SJCRH30 (cell line): ENCODE data around the gene RETN. TPM values are rescaled to one million over a fixed set of nuclear protein-coding genes. Genes with fewer than 3 reads are reported as not detected.

Experiments used
- DNase-seq, 2 experiments: peaks; one replicate each; pipeline ENCODE4 v3.0.0-alpha.2; 2015 to 2020
- H3K27ac ChIP-seq: fragments of 250-450 bp; sonication (Bioruptor Pico); 2 replicates; pipeline ENCODE4 v1.5.1; 2020; ENCODE audit warnings: mild to moderate bottlenecking, moderate library complexity
- H3K27me3 ChIP-seq: fragments of 250-450 bp; sonication (Bioruptor Pico); 2 replicates; pipeline ENCODE4 v1.5.1; 2020; ENCODE audit warnings: mild to moderate bottlenecking, moderate library complexity
- H3K36me3 ChIP-seq: fragments of 250-450 bp; sonication (Bioruptor Pico); 2 replicates; pipeline ENCODE4 v1.5.1; 2020; ENCODE audit warnings: mild to moderate bottlenecking, moderate library complexity
- H3K4me1 ChIP-seq: fragments of 250-450 bp; sonication (Bioruptor Pico); 2 replicates; pipeline ENCODE4 v1.5.1; 2020; ENCODE audit warnings: mild to moderate bottlenecking, moderate library complexity
- H3K4me3 ChIP-seq: fragments of 250-450 bp; sonication (Bioruptor Pico); 2 replicates; pipeline ENCODE4 v1.5.1; 2020; ENCODE audit warnings: mild to moderate bottlenecking, moderate library complexity
- H3K9me3 ChIP-seq: fragments of 250-450 bp; sonication (Bioruptor Pico); replicated peaks from 2 replicates; pipeline ENCODE4 v1.5.1; 2020; ENCODE audit warnings: mild to moderate bottlenecking, moderate library complexity
- total RNA-seq: library from RNA; depleted of rRNA; stranded (reverse); fragments of >200 nt; shearing (Covaris generic); gene quantifications from 2 replicates; pipeline ENCODE4 v1.2.3, GENCODE V29; 2014

Gene RETN
- total RNA-seq, 1 experiment from 2014 or later = not detected

DNA sequence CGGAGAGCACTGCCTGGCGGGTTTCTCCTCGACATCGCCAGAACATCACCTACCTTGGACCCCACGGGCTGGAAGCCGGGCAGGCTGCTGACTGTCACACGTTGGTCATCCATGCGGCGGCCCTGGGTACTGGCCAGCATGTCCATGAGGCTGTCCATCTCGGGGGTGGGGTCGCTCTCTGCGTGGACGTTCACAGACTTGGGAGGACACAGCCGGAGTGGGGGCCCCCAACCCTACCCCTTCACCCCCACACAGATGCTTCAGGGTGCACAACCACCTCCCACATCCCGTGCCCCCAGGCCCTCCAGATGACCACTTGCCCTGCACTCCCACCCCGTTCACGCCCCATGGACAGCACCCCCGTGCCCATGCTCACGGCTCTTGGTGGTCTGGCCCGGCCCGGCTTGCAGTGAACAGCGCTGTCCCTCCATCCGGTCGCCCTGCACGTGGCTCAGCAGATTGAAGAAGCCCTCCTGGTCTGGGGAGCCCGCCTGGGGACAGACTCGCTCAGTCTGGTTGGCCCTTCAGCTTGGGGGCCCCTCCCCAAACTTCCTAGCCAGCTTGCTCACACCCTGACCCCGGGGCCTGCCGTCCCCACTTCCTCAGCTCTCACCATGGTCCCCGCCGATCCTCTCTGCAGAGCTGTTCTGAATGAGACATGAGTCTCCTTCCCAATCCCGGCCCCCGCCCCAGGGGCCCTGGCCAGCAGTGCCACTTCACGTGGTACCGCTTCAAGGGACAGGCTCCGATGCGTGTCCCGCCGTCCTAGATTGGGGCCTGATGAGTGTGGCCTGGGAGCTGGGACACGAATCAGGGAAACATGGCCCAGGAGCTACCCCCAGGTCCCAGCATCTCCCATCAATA is 36.3 kb upstream of the RETN start:
- no peak for DNase-seq
- H3K36me3 ChIP-seq = no peaks in the 10 kb centered on the region
- H3K9me3 ChIP-seq = no peaks in the 10 kb centered on the region
- no peak overlapping the region for H3K27ac ChIP-seq
- H3K4me1 ChIP-seq = no peaks in the 10 kb centered on the region
- H3K27me3 ChIP-seq = no peaks in the 10 kb centered on the region
- H3K4me3 ChIP-seq = no peak overlapping the region

DNA sequence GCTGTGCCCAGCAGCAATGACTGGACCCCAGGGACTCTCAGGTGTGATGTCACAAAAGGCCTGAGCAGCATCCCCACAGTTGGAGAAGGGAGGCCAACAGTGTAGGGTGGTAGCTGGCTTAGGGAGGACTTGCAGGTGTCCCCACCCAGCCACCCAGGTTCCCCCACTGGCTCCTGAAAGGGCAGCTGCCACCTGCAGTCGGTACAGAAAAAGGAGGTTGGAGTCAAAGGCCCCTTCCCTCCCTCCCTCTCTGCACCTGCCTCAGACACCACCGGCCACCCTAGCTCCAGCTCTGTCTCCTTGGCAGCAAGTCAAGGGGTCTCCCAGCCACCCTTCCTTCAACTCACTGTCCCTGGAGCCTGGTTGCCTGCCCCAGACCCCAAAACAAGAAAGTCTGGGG is 35.2 kb upstream of the RETN start, which contains the start of gene PCP2:
Gene PCP2, minus strand, starts transcription at position 22 of the 400 bp plus-strand sequence. CDS start 262 bp downstream, outside the sequence.
- no peaks in the 10 kb centered on the region for H3K36me3 ChIP-seq
- H3K4me1 ChIP-seq = no peaks in the 10 kb centered on the region
- H3K9me3 ChIP-seq = no peaks in the 10 kb centered on the region
- no peak within 1 kb of the TSS for H3K4me3 ChIP-seq
- no peak for DNase-seq
- H3K27ac ChIP-seq = no peak within 1 kb of the TSS
- no peaks in the 10 kb centered on the region for H3K27me3 ChIP-seq

DNA sequence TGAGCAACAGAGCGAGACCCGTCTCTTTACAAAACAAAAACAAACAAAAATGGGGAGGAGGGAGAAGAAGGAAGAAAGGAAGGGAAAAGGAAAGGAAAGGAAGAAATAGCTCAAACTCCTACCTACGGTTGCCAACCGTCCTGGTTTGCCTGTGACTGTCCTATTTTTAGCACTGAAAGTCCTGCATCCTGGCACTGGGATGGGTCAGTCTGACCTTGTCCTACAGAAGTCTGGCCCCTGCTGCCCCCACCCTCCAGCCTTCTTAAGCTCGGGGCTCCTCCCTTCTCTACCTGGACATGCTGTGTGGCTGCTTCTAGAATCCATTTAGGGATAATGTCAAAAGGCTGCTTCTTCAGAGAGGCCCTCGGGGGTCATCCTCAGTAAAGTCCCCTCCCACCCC is 33.2 kb upstream of the RETN start:
- H3K4me1 ChIP-seq = no peaks in the 10 kb centered on the region
- no peak for DNase-seq
- H3K27me3 ChIP-seq = no peaks in the 10 kb centered on the region
- no peak overlapping the region for H3K4me3 ChIP-seq
- H3K9me3 ChIP-seq = no peaks in the 10 kb centered on the region
- H3K27ac ChIP-seq = no peak overlapping the region
- H3K36me3 ChIP-seq = no peaks in the 10 kb centered on the region

DNA sequence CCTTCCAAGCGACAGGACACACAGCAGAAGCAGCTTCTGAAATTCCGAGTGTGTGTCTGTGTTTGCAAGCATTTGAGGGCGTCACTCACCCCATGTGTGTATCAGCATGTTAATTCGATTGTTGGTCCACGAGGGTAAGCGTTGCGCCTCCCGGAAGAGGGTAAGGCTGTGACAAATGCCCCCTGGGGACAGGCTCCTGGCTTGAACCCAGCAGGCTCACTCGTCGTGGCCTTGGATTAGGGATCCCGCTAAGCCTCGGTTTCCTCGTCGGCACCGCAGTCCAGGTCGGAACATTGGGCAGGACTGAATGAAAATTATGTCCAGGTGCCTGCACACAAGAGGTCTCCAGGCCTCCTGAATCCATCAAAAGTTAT is 32.5 kb upstream of the RETN start:
- no peak for DNase-seq
- no peak overlapping the region for H3K27ac ChIP-seq
- H3K4me3 ChIP-seq = no peak overlapping the region
- no peaks in the 10 kb centered on the region for H3K36me3 ChIP-seq
- H3K9me3 ChIP-seq = no peaks in the 10 kb centered on the region
- no peaks in the 10 kb centered on the region for H3K27me3 ChIP-seq
- no peaks in the 10 kb centered on the region for H3K4me1 ChIP-seq

DNA sequence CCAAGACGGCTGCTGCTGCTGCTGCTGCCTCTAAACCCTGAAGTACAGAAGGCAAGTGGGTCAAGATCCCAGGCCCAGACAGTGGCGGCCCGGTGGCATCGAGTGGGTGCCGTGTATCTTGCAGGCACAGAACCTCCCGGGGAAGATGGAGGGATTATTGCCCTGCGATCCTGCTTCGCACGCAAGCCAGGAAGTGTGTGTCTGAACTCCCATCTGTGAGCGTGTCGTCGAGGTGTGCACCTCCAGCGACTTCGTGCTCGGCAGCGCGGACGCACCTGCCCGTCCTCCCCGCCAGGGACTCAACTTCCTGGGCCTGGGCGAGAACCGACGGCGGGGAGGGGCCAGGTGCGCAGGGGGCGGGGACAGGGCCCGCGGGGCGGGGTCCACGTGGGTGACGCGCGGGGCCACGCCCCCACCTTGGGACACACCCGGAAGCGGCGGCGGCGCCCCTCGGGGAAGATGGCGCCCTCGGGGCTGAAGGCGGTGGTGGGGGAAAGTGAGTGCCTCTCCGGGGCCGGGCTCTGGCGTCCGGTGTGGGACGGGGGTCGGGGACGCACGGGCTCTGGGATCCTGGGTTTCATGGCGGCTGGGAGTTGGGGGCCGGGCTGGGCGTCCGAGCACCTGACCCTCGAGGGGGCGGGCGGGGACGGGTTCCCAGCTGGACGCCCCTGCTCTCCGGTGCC is 32.0 kb upstream of the RETN start, which contains the start of gene STXBP2:
Gene STXBP2, plus strand, starts transcription at position 420 of the 683 bp plus-strand sequence. Its CDS starts 40 bp downstream, at position 460.
- H3K27ac ChIP-seq = no peak within 1 kb of the TSS
- H3K27me3 ChIP-seq = no peaks in the 10 kb centered on the region
- H3K4me3 ChIP-seq = no peak within 1 kb of the TSS
- DNase-seq = no peak
- no peaks in the 10 kb centered on the region for H3K9me3 ChIP-seq
- H3K4me1 ChIP-seq = no peaks in the 10 kb centered on the region
- H3K36me3 ChIP-seq = no peaks in the 10 kb centered on the region

DNA sequence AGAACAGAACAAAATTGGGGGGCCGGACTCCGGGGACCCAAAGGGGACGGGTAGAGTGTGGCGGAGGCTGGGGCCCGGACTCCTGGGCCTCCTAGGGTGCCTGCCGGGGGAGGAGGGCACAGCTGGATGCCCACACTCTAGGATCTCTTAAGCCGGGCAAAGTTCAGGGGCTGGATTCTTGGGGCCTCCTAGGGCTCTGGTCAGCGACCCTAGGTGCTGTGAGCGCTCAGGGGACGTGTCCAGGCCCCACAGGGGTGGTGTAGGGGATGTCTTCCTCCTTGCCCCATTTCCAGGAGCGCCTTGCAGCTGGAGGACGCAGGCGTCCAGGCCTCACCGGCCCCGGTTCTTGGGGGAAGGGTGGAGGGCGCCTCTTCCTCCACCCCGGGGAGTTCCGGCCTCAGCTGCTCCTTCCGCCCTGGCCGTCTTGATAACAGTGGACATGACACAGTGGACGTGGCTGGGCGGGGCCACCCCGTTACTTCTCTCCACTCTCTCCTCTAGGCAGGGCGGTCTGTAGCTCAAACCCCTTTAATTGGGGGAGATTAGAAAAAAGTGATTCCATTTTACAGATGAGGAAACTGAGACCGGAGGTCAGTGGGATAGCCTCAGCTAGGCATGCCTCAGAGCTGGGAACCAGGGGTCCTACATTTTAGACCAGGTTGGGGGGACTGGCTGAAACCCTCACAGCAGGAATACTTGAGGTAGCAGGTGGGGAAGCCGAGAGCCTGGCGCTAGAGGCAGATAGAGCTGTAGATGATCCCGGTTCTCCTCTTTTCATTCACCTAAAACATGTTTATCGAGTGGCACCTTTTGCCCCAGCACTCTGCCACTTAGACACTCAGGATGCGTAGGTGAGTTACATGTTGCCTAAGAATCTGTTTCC is 31.2 kb upstream of the RETN start:
- Histone ChIP-seq H3K36me3 (no peaks in the 10 kb centered on the region), H3K9me3 (no peaks in the 10 kb centered on the region), H3K4me3 (no peak overlapping the region), H3K27ac (no peak overlapping the region), H3K27me3 (no peaks in the 10 kb centered on the region), H3K4me1 (no peaks in the 10 kb centered on the region)
- no peak for DNase-seq

DNA sequence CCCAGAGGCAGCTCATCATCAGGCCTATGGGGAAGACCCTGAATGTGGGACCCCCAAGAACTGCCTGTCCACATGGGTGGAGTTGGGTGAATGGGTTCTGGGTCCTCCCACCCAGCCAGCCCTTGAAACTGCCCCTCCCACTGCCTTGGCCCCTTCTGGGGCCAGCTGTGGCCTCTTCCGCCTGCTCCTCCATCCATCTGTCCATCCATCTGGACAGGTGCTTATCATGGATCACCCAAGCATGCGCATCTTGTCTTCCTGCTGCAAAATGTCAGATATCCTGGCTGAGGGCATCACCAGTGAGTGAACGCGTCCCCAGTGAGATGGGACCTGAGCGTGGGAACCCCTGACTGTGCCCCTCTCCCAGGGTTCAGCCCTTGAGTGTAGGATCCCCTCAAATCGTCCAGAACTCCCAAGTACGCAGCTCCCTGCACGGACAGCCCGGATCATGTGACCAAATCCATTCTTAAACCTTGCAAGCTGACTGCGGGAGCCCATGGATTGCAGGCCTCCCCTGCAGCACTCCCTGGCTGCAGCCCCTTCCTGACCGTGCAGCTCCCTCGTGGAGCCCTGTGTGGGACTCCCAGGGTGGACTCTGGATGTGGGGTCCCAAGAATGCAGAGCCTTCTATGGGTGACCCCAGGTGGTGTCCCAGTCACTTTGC is 29.9 kb upstream of the RETN start:
- DNase-seq = no peak

DNA sequence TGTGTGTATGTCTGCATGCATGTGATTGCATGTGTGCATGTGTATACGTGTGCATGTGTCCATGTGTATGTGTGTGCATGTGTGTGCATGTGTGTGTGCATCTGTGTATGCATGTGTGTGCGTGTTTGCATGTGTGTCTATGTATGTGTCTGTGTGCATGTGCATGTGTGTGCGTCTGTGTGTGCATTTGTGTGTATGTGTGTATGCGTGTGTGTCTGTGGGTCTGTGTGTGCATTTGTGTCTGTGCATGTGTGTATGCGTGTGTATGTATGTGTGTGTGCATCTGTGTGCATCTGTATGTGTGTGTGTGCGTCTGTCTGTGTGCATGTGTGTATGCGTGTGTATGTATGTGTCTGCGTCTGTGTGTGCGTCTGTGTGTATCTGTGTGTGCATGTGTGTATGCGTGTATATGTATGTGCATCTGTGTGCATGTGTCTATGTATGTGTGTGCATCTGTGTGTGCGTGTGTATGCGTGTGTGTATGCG is 28.9 kb upstream of the RETN start:
- Histone ChIP-seq H3K9me3 (no peaks in the 10 kb centered on the region), H3K27me3 (no peaks in the 10 kb centered on the region), H3K36me3 (no peaks in the 10 kb centered on the region), H3K4me3 (no peak overlapping the region), H3K4me1 (no peaks in the 10 kb centered on the region), H3K27ac (no peak overlapping the region)
- DNase-seq = no peak

More for the DNA sequence above, 29.9 kb upstream of the RETN start:
- Histone ChIP-seq H3K4me1 (no peaks in the 10 kb centered on the region), H3K4me3 (no peak overlapping the region), H3K27me3 (no peaks in the 10 kb centered on the region), H3K27ac (no peak overlapping the region), H3K36me3 (no peaks in the 10 kb centered on the region), H3K9me3 (no peaks in the 10 kb centered on the region)

DNA sequence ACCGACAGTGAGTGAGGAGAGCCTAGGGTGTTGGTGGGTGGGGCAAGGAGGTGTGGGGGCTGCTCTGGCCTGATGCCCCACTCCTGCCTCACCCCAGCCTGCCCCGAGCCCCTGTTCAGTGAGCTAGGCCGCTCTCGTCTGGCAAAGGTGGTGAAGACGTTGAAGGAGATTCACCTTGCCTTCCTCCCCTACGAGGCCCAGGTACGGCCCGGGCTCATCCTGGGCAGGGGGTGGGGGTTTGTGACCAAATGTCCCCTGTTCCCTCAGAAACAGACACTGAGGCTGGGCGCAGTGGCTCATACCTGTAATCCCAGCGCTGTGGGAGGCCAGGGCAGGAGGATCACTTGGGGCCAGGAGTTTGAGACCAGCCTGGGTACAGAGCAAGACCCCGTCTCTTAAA is 28.0 kb upstream of the RETN start:
- no peaks in the 10 kb centered on the region for H3K9me3 ChIP-seq
- H3K4me1 ChIP-seq = no peaks in the 10 kb centered on the region
- H3K4me3 ChIP-seq = no peak overlapping the region
- H3K36me3 ChIP-seq = no peaks in the 10 kb centered on the region
- no peak for DNase-seq
- H3K27ac ChIP-seq = no peak overlapping the region
- H3K27me3 ChIP-seq = no peaks in the 10 kb centered on the region

DNA sequence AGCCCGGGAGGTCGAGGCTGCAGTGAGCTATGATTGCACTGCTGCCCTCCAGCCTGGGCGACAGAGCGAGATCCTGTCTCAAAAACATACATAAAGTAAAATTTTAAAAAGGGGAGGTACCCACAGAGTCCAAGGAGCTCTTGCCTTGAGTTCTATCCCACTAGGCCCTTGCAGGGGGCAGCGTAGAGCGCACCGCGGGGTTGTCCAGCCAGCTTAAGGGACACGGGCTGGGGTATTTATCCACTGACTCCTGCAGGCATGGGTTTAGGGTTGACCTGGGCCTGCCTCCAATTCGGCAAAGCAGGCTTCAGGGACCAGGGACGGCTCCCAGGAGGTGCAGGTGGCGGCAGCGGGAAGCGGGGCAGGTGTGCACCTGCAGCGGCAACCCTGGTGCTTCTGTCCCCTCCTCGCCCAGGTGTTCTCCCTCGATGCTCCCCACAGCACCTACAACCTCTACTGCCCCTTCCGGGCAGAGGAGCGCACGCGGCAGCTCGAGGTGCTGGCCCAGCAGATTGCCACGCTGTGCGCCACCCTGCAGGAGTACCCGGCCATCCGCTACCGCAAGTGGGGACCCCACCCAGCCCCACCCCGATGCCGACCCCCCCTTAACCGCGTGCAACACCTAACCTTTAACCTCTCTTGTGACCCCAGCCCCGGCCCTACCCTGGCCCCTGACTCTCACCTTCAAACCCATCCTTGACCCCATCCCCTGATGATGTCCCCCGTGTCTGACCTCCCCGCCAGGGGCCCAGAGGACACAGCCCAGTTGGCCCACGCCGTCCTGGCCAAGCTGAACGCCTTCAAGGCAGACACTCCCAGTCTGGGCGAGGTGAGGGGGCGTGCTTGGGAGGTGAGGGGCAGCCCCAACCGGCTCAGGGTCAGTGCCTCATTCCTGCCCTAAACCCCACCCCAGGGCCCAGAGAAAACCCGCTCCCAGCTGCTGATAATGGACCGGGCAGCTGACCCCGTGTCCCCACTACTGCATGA is 27.3 kb upstream of the RETN start:
- H3K9me3 ChIP-seq = no peaks in the 10 kb centered on the region
- no peak overlapping the region for H3K4me3 ChIP-seq
- H3K27me3 ChIP-seq = 0 out of 2 replicates have a peak, but pooled peaks cover under 1% of the 10 kb centered on the region
- H3K36me3 ChIP-seq = no peaks in the 10 kb centered on the region
- no peaks in the 10 kb centered on the region for H3K4me1 ChIP-seq
- H3K27ac ChIP-seq = no peak overlapping the region
- no peak for DNase-seq

DNA sequence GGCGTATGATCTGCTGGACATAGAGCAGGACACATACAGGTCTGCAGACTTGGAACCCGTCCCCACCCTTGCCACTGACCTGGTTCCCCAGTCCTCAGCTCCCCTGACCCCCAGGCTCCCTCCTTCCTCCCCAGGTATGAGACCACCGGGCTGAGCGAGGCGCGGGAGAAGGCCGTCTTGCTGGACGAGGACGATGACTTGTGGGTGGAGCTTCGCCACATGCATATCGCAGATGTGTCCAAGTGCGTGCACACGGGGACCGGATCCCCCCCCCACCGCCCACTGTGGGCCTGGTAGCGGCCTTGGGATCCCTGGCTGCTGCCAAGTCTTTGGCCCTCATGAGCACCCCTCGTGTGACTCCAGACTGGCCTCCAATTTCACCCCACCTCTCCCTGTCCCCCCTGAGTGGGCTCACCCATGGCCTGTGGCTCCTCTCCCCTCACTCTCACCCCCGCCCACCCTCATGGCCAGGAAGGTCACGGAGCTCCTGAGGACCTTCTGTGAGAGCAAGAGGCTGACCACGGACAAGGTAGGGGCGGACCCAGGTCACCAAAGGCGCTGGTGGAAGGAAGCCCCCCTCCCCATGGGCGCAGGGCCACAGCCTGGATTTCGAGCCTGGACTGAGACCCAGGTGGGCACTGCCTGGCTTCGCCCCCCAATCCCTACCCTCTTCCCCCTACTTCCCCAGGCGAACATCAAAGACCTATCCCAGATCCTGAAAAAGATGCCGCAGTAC is 26.4 kb upstream of the RETN start:
- Histone ChIP-seq H3K27ac (no peak overlapping the region), H3K9me3 (no peaks in the 10 kb centered on the region)
- DNase-seq = no peak

DNA sequence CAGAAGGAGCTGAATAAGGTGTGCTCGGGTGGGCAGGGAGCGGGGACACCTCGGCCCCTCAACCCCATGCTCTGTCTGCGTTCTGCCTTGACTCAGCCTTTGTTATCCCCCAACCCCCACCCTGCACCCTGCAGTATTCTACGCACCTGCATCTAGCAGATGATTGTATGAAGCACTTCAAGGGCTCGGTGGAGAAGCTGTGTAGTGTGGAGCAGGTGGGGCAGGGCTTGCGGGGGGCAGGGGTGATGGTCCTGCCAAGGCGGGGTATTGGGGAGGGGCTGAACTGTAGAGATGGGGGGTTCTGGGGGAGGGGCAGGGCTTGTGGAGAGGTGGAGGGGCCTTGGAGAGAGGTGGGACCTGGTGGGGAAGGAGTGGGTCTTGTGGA is 25.8 kb upstream of the RETN start:
- Histone ChIP-seq H3K36me3 (no peaks in the 10 kb centered on the region), H3K4me1 (no peaks in the 10 kb centered on the region), H3K27me3 (0 out of 2 replicates have a peak, but pooled peaks cover 3% of the 10 kb centered on the region), H3K9me3 (no peaks in the 10 kb centered on the region), H3K4me3 (no peak overlapping the region), H3K27ac (no peak overlapping the region)
- DNase-seq = no peak

More for the DNA sequence above, 26.4 kb upstream of the RETN start:
- Histone ChIP-seq H3K4me1 (no peaks in the 10 kb centered on the region), H3K36me3 (no peaks in the 10 kb centered on the region), H3K27me3 (0 out of 2 replicates have a peak, but pooled peaks cover 3% of the 10 kb centered on the region), H3K4me3 (no peak overlapping the region)
